Measurements from ENCODE around the gene RAB11FIP4.

GRCh38 chr17:31524926-31525800, 133.7 kb downstream of the RAB11FIP4 start:
- TF ChIP-seq CTCF (IDR thresholded peaks at IDR 0.05) (peak; percentile 45 to 87 (median 81)), POLR2AphosphoS5 (IDR thresholded peaks at IDR 0.05) (no peak), EP300 (IDR thresholded peaks at IDR 0.05) (no peak)
